ENCODE data around the gene TRPC4AP. TPM values are rescaled to one million over a fixed set of nuclear protein-coding genes. Genes with fewer than 3 reads are reported as not detected.

The TRPC4AP gene
- total and polyA plus RNA-seq, 4 donors = 35.8 to 82.2 (median 67.6) TPM

- Histone ChIP-seq H3K4me1 (ENCODE audit: control insufficient read depth, insufficient read depth, low read length) (no peaks in the 10 kb centered on the region), H3K4me3 (ENCODE audit: low read depth, low read length) (no peak overlapping the region), H3K27me3 (ENCODE audit: control insufficient read depth, insufficient read depth, low read length) (no peaks in the 10 kb centered on the region), H3K36me3 (ENCODE audit: control insufficient read depth, insufficient read depth, low read length) (peaks cover 18% of the 10 kb centered on the region), H3K27ac (ENCODE audit: low read depth, low read length) (no peak overlapping the region), H3K9me3 (ENCODE audit: control insufficient read depth, insufficient read depth, low read length) (no peaks in the 10 kb centered on the region)
- 88% methylated on average over 1 of the region's 5 CpGs for WGBS (ENCODE audit: insufficient coverage)
- no peak for DNase-seq (ENCODE audit: low read depth in 4 of 6, low spot score in 6 of 6)
These were observed 42.7 kb downstream of the TRPC4AP start for GRCh38 chr20:35049776-35050352.

GRCh38 chr20:35048739-35049138 lies 43.9 kb downstream of the TRPC4AP start:
- 0% methylated on average over 1 of the region's 1 CpG for WGBS (ENCODE audit: insufficient coverage)
- peaks cover 18% of the 10 kb centered on the region for H3K36me3 ChIP-seq (ENCODE audit: control insufficient read depth, insufficient read depth, low read length)
- H3K4me3 ChIP-seq (ENCODE audit: low read depth, low read length) = no peak overlapping the region
- DNase-seq (ENCODE audit: low read depth in 4 of 6, low spot score in 6 of 6) = peak in 1 of 6 donors; percentile 54
- H3K4me1 ChIP-seq (ENCODE audit: control insufficient read depth, insufficient read depth, low read length) = no peaks in the 10 kb centered on the region
- H3K27me3 ChIP-seq (ENCODE audit: control insufficient read depth, insufficient read depth, low read length) = no peaks in the 10 kb centered on the region
- H3K9me3 ChIP-seq (ENCODE audit: control insufficient read depth, insufficient read depth, low read length) = no peaks in the 10 kb centered on the region
- peak overlapping the region; percentile 67 for H3K27ac ChIP-seq (ENCODE audit: low read depth, low read length)

- H3K36me3 ChIP-seq (ENCODE audit: control insufficient read depth, insufficient read depth, low read length) = peaks cover 6% of the 10 kb centered on the region
- H3K9me3 ChIP-seq (ENCODE audit: control insufficient read depth, insufficient read depth, low read length) = no peaks in the 10 kb centered on the region
- no peak for DNase-seq (ENCODE audit: low read depth in 4 of 6, low spot score in 6 of 6)
- H3K4me1 ChIP-seq (ENCODE audit: control insufficient read depth, insufficient read depth, low read length) = no peaks in the 10 kb centered on the region
- no peaks in the 10 kb centered on the region for H3K27me3 ChIP-seq (ENCODE audit: control insufficient read depth, insufficient read depth, low read length)
- no peak overlapping the region for H3K27ac ChIP-seq (ENCODE audit: low read depth, low read length)
- H3K4me3 ChIP-seq (ENCODE audit: low read depth, low read length) = no peak overlapping the region
These were observed 50.3 kb downstream of the TRPC4AP start for GRCh38 chr20:35042268-35042667.

DNA sequence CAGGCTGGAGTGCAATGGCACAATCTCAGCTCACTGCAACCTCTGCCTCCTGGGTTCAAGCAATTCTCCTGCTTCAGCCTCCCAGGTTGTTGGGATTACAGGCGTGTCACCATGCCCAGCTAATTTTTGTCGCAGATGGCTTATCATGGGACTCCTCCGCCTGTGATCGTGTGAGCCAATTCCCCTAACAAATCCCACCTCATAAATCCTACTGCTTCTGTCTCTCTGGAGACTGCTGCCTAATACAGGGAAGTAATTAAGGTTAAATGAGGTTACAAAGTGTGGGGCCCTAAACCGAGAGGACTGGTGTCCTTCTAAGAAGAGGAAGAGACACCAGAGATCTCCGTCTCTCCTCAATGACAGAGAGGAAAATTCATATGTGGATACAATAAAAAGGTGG lies 52.0 kb downstream of the TRPC4AP start:
- 72% methylated on average over 2 of the region's 6 CpGs for WGBS (ENCODE audit: insufficient coverage)
- Histone ChIP-seq H3K27me3 (ENCODE audit: control insufficient read depth, insufficient read depth, low read length) (no peaks in the 10 kb centered on the region), H3K4me1 (ENCODE audit: control insufficient read depth, insufficient read depth, low read length) (no peaks in the 10 kb centered on the region), H3K9me3 (ENCODE audit: control insufficient read depth, insufficient read depth, low read length) (no peaks in the 10 kb centered on the region), H3K27ac (ENCODE audit: low read depth, low read length) (no peak overlapping the region), H3K4me3 (ENCODE audit: low read depth, low read length) (no peak overlapping the region), H3K36me3 (ENCODE audit: control insufficient read depth, insufficient read depth, low read length) (peaks cover 12% of the 10 kb centered on the region)
- no peak for DNase-seq (ENCODE audit: low read depth in 4 of 6, low spot score in 6 of 6)

GRCh38 chr20:35039846-35040489 lies 52.6 kb downstream of the TRPC4AP start:
- 94% methylated on average over 5 of the region's 9 CpGs for WGBS (ENCODE audit: insufficient coverage)

GRCh38 chr20:35039146-35039545 lies 53.5 kb downstream of the TRPC4AP start:
- WGBS (ENCODE audit: insufficient coverage) = 90% methylated on average over 1 of the region's 1 CpG
- no peak overlapping the region for H3K27ac ChIP-seq (ENCODE audit: low read depth, low read length)
- H3K4me3 ChIP-seq (ENCODE audit: low read depth, low read length) = no peak overlapping the region
- no peaks in the 10 kb centered on the region for H3K9me3 ChIP-seq (ENCODE audit: control insufficient read depth, insufficient read depth, low read length)
- peaks cover 21% of the 10 kb centered on the region for H3K36me3 ChIP-seq (ENCODE audit: control insufficient read depth, insufficient read depth, low read length)
- DNase-seq (ENCODE audit: low read depth in 4 of 6, low spot score in 6 of 6) = no peak
- H3K27me3 ChIP-seq (ENCODE audit: control insufficient read depth, insufficient read depth, low read length) = no peaks in the 10 kb centered on the region
- H3K4me1 ChIP-seq (ENCODE audit: control insufficient read depth, insufficient read depth, low read length) = no peaks in the 10 kb centered on the region

More at GRCh38 chr20:35039846-35040489, 52.6 kb downstream of the TRPC4AP start:
- no peak overlapping the region for H3K4me3 ChIP-seq (ENCODE audit: low read depth, low read length)
- H3K27me3 ChIP-seq (ENCODE audit: control insufficient read depth, insufficient read depth, low read length) = no peaks in the 10 kb centered on the region
- no peaks in the 10 kb centered on the region for H3K4me1 ChIP-seq (ENCODE audit: control insufficient read depth, insufficient read depth, low read length)
- H3K27ac ChIP-seq (ENCODE audit: low read depth, low read length) = no peak overlapping the region
- DNase-seq (ENCODE audit: low read depth in 4 of 6, low spot score in 6 of 6) = no peak
- no peaks in the 10 kb centered on the region for H3K9me3 ChIP-seq (ENCODE audit: control insufficient read depth, insufficient read depth, low read length)
- peaks cover 13% of the 10 kb centered on the region for H3K36me3 ChIP-seq (ENCODE audit: control insufficient read depth, insufficient read depth, low read length)

DNA sequence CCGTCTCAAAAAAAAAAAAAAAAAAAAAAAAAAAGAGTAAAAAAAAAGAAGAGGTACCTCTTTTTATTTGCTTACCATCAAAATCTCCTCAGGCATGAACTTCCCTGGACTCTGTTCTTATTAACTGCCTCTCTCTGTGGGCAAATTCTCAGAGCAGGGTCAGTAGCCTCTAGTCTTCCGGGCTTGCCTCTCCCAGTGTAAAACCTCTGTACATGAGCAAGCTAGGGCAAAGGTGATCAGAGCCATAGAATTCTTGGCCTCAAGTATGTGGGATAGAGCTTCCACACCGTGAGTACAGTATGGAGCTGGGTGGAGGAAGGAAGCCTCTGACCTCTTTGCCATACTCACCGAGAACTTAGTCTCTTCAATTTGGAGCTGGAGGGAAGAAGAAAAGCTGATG lies 58.5 kb downstream of the TRPC4AP start:
- Histone ChIP-seq H3K36me3 (ENCODE audit: control insufficient read depth, insufficient read depth, low read length) (peaks cover 36% of the 10 kb centered on the region), H3K4me3 (ENCODE audit: low read depth, low read length) (no peak overlapping the region), H3K9me3 (ENCODE audit: control insufficient read depth, insufficient read depth, low read length) (no peaks in the 10 kb centered on the region), H3K27ac (ENCODE audit: low read depth, low read length) (no peak overlapping the region), H3K27me3 (ENCODE audit: control insufficient read depth, insufficient read depth, low read length) (no peaks in the 10 kb centered on the region), H3K4me1 (ENCODE audit: control insufficient read depth, insufficient read depth, low read length) (no peaks in the 10 kb centered on the region)
- DNase-seq (ENCODE audit: low read depth in 4 of 6, low spot score in 6 of 6) = no peak
- 93% methylated on average over 2 of the region's 4 CpGs for WGBS (ENCODE audit: insufficient coverage)

- Histone ChIP-seq H3K4me3 (ENCODE audit: low read depth, low read length) (no peak overlapping the region), H3K9me3 (ENCODE audit: control insufficient read depth, insufficient read depth, low read length) (no peaks in the 10 kb centered on the region), H3K36me3 (ENCODE audit: control insufficient read depth, insufficient read depth, low read length) (peaks cover 32% of the 10 kb centered on the region), H3K4me1 (ENCODE audit: control insufficient read depth, insufficient read depth, low read length) (no peaks in the 10 kb centered on the region), H3K27me3 (ENCODE audit: control insufficient read depth, insufficient read depth, low read length) (no peaks in the 10 kb centered on the region), H3K27ac (ENCODE audit: low read depth, low read length) (no peak overlapping the region)
- no CpG with 5 or more reads among the region's 4 CpGs for WGBS (ENCODE audit: insufficient coverage)
- DNase-seq (ENCODE audit: low read depth in 4 of 6, low spot score in 6 of 6) = no peak
These were observed 62.5 kb downstream of the TRPC4AP start for GRCh38 chr20:35030136-35030535.

DNA sequence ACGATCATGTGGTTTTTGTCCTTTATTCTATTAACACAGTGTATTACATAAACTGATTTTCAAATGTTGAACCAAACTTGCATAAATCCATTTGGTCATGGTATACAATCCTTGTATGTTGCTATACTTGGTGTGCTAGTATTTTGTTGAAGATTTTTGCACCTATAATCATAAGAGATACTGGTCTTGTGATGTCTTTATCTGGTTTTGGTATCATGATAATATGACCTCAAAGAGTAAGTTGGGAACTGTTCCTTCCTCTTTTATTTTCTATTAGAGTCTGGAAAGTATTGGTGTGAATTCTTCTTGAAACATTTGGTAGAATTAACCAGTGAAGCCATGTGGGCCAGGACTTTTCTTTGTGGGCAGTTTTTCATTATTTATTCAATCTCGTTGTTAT lies 65.3 kb downstream of the TRPC4AP start:
- no CpG with 5 or more reads among the region's 2 CpGs for WGBS (ENCODE audit: insufficient coverage)
- H3K4me3 ChIP-seq (ENCODE audit: low read depth, low read length) = no peak overlapping the region
- no peak for DNase-seq (ENCODE audit: low read depth in 4 of 6, low spot score in 6 of 6)
- H3K9me3 ChIP-seq (ENCODE audit: control insufficient read depth, insufficient read depth, low read length) = no peaks in the 10 kb centered on the region
- H3K4me1 ChIP-seq (ENCODE audit: control insufficient read depth, insufficient read depth, low read length) = no peaks in the 10 kb centered on the region
- H3K27ac ChIP-seq (ENCODE audit: low read depth, low read length) = no peak overlapping the region
- H3K36me3 ChIP-seq (ENCODE audit: control insufficient read depth, insufficient read depth, low read length) = peaks cover 27% of the 10 kb centered on the region
- H3K27me3 ChIP-seq (ENCODE audit: control insufficient read depth, insufficient read depth, low read length) = no peaks in the 10 kb centered on the region

DNA sequence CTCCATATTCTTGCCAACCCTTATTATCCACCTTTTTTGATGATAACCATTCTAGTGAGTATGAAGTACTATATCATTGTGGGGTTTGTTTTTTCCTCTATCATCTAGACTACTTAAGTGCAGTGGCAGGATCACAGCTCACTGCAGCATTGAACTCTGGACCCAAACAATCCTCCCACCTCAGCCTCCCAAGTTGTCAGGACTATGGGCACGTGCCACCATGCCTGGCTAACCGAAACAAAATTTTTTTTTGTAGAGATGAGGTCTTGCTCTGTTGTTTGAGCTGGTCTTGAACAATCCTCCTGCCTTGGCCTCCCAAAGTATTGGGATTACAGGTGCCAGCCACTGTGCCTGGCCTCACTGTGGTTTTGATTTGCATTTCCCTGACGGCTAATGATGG lies 67.5 kb downstream of the TRPC4AP start:
- Histone ChIP-seq H3K27ac (ENCODE audit: low read depth, low read length) (no peak overlapping the region), H3K4me1 (ENCODE audit: control insufficient read depth, insufficient read depth, low read length) (no peaks in the 10 kb centered on the region), H3K4me3 (ENCODE audit: low read depth, low read length) (no peak overlapping the region), H3K36me3 (ENCODE audit: control insufficient read depth, insufficient read depth, low read length) (peaks cover 34% of the 10 kb centered on the region), H3K9me3 (ENCODE audit: control insufficient read depth, insufficient read depth, low read length) (no peaks in the 10 kb centered on the region), H3K27me3 (ENCODE audit: control insufficient read depth, insufficient read depth, low read length) (no peaks in the 10 kb centered on the region)
- no peak for DNase-seq (ENCODE audit: low read depth in 4 of 6, low spot score in 6 of 6)
- no CpG with 5 or more reads among the region's 3 CpGs for WGBS (ENCODE audit: insufficient coverage)

All from spinal cord (tissue), 10 donors.